Measurements from ENCODE around the gene ITSN2. TPM values are rescaled to one million over a fixed set of nuclear protein-coding genes. Genes with fewer than 3 reads are reported as not detected.
A peak's percentile ranks its signal among the peaks of the same experiment; 100 is the strongest.
"Not testable (repeated sequence)": the region's sequence is repeated elsewhere in the genome, so short reads cannot be mapped to it uniquely, and the experiment has no call there.

The ITSN2 gene
- 10 to 100 TPM; 32.9 to 61.0 TPM for total RNA-seq

DNA sequence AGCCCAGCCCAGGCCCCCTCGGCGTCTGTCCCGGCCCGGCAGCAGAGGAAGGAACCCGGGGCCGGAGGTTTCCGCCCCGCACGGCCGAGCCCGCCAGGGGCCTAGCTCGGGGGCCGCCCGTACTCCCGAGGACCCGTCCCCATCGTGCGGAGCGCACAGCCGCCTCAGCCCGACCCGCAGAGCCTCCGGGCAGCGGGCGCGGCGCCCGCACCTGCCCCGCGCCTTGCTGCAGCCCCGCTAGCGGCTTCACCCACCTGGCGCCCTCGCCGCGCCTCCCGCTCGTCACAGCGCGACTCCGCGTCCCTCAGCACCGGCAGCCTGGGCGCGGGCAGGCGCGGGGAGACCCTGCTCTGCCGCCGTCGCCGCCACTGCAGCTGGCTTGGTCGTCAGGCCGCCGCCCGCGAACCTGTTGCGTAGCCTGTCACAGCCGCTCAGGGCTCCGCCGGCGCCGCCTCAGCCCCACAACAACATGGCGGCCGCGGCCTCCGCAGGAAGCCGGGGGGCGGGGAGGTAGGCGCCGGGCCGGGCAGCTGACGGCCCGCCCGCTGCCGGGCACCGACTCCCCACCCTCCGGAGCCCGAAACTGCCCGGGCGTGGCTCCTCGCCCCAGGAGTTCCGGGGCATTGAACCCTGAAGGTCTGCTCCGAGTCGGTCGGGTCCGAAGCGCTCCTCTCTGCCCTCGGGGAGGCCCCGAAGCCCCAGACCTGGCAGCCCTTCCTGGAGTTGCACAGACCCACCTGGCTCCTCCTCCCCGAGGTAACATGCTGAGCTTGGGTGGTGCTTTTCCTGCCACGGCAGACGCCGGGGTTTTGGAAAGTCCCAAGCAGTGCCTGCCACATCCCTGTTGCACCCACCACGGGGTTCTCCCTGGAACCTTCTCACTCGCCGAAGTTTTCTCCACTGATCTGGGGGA, at the start of gene ITSN2:
ITSN2 (minus strand) TSS at position 487 of the 913 bp plus-strand sequence. CDS start 32,454 bp downstream, outside the sequence.
- Histone ChIP-seq H3K27me3 (no peaks in the 10 kb centered on the region), H3K27ac (peak within 1 kb of the TSS; percentile 89 to 100 (median 99)), H3K36me3 (replicated peaks in 1 of 2; ENCODE audit: insufficient read depth in 1 of 2, low read depth in 2 of 2) (no peaks in the 10 kb centered on the region), H3K4me1 (peaks cover 35% of the 10 kb centered on the region), H3K4me3 (peak within 1 kb of the TSS; percentile 87 to 92), H3K9me3 (no peaks in the 10 kb centered on the region)
- peak; percentile 81 to 92 (median 89) for TF ChIP-seq POLR2A (IDR thresholded peaks at IDR 0.05)
- TF ChIP-seq, protein P1, sequence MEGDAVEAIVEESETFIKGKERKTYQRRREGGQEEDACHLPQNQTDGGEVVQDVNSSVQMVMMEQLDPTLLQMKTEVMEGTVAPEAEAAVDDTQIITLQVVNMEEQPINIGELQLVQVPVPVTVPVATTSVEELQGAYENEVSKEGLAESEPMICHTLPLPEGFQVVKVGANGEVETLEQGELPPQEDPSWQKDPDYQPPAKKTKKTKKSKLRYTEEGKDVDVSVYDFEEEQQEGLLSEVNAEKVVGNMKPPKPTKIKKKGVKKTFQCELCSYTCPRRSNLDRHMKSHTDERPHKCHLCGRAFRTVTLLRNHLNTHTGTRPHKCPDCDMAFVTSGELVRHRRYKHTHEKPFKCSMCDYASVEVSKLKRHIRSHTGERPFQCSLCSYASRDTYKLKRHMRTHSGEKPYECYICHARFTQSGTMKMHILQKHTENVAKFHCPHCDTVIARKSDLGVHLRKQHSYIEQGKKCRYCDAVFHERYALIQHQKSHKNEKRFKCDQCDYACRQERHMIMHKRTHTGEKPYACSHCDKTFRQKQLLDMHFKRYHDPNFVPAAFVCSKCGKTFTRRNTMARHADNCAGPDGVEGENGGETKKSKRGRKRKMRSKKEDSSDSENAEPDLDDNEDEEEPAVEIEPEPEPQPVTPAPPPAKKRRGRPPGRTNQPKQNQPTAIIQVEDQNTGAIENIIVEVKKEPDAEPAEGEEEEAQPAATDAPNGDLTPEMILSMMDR (IDR thresholded peaks at IDR 0.05) = peak in 1 of 7 experiments; percentile 3
- peak; percentile 87 for ATAC-seq
- WGBS, 2 donors = 1% methylated on average over 86 of the region's 96 CpGs; no CpG with 5 or more reads in 1 of the 2 donors
- peak; percentile 82 to 85 (median 83) for DNase-seq
- intact Hi-C loops (cut with DNase I) = no loop called here

DNA sequence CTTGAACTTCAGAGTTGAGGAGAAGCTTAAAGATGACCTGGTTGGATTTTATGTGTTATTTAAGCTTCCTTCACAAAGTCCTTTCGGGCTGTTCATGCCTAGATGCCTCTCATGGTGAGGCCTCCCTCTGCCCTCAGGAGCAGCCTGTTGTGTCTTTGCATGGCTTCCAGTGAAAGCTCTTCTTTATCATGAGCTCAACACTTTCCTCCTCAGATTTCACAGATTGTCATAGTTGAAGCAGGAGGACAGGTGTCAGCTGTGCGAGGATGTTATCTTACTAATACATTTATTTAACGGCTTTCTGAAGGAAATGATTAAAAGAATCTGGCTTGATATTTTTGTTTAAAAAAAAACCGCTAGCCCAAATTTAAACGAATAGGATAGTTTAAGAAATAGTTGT, 48.8 kb upstream of the ITSN2 start:
- ATAC-seq (no peak), DNase-seq (no peak)
- Histone ChIP-seq H3K4me3 (no peak overlapping the region), H3K36me3 (replicated peaks in 1 of 2; ENCODE audit: insufficient read depth in 1 of 2, low read depth in 2 of 2) (no peaks in the 10 kb centered on the region), H3K9me3 (no peaks in the 10 kb centered on the region), H3K4me1 (no peaks in the 10 kb centered on the region), H3K27me3 (peaks cover 0 to 12% of the 10 kb centered on the region in 2 donors), H3K27ac (no peak overlapping the region)
- WGBS, 2 donors = 45 to 47% methylated on average over 5 of the region's 5 CpGs
- TF ChIP-seq, protein P1 (IDR thresholded peaks at IDR 0.05) = no peak
- no peak for TF ChIP-seq POLR2A (IDR thresholded peaks at IDR 0.05)
- intact Hi-C loops (cut with DNase I) = no loop called here

DNA sequence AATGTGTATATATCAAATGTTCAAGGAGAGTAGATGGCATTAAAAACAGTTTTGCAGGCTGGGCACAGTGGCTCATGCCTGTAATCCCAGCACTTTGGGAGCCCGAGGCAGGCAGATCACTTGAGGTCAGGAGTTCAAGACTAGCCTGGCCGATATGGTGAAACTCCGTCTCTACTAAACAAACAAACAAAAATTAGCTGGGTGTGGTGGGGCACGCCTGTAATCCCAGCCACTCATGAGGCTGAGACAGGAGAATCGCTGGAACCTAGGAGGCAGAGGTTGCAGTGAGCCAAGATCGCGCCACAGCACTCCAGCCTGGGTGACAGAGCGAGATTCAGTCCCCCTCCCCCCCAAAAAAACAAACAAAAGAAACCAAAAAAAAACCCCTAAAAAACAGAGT, 48.4 kb upstream of the ITSN2 start:
- peaks cover 0 to 12% of the 10 kb centered on the region in 2 donors for H3K27me3 ChIP-seq
- 52 to 54% methylated on average over 8 of the region's 8 CpGs for WGBS, 2 donors
- ATAC-seq; H3K4me1 ChIP-seq; H3K36me3 ChIP-seq (replicated peaks in 1 of 2; ENCODE audit: insufficient read depth in 1 of 2, low read depth in 2 of 2); intact Hi-C loops (cut with DNase I); DNase-seq; H3K4me3 ChIP-seq; H3K9me3 ChIP-seq; H3K27ac ChIP-seq: not testable (repeated sequence)

DNA sequence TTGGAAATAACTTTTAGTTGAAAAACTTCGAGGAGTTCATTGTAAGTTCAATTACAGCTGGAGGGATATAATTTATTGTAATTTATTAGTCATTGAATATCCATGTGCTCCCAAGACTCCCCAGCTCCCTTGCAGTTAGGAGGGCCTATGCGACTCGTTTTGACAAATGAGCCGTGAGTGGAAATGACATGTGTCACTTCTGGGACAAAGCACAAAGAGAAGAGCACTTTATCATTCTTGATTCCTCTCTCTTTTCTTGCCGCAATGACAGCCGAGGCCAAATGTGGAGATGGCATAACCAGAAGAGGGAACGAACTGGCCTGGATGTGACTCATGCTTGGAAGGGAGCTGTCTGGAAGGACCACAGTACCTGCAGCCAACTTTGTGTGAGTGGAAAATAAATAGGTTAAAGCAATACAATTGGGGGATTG, 44.2 kb upstream of the ITSN2 start:
- peaks cover 0 to 15% of the 10 kb centered on the region in 2 donors for H3K27me3 ChIP-seq
- intact Hi-C loops (cut with DNase I) = no loop called here
- H3K9me3 ChIP-seq = no peaks in the 10 kb centered on the region
- peaks cover 4% of the 10 kb centered on the region for H3K4me1 ChIP-seq
- WGBS, 2 donors = 55 to 57% methylated on average over 7 of the region's 7 CpGs
- peak in 1 of 4 donors; percentile 25 for DNase-seq
- H3K27ac ChIP-seq = no peak overlapping the region
- peak; percentile 67 for ATAC-seq
- TF ChIP-seq, protein P1 (IDR thresholded peaks at IDR 0.05) = no peak
- no peak for TF ChIP-seq POLR2A (IDR thresholded peaks at IDR 0.05)
- H3K4me3 ChIP-seq = no peak overlapping the region
- no peaks in the 10 kb centered on the region for H3K36me3 ChIP-seq (replicated peaks in 1 of 2; ENCODE audit: insufficient read depth in 1 of 2, low read depth in 2 of 2)

DNA sequence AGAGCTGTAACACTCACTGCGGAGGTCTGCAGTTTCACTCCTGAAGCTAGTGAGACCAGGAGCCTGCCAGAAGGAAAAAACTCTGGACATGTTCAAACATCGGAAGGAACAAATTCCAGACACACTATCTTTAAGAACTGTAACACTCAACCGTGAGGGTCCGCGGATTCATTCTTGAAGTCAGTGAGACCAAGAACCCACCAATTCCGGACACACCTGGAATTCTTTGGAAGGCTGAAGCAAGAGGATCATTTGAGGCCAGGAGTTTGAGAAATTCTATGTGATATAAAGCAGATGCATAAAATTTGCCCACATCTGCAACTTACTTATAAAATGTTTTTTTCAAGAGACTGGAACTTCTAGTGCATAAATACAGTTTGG, 43.5 kb upstream of the ITSN2 start:
- DNase-seq (no peak), ATAC-seq (no peak)
- peaks cover 0 to 8% of the 10 kb centered on the region in 2 donors for H3K27me3 ChIP-seq
- intact Hi-C loops (cut with DNase I) = no loop called here
- H3K36me3 ChIP-seq (replicated peaks in 1 of 2; ENCODE audit: insufficient read depth in 1 of 2, low read depth in 2 of 2) = no peaks in the 10 kb centered on the region
- no peak overlapping the region for H3K4me3 ChIP-seq
- H3K9me3 ChIP-seq = no peaks in the 10 kb centered on the region
- H3K4me1 ChIP-seq = peaks cover 4% of the 10 kb centered on the region
- 85 to 86% methylated on average over 6 of the region's 6 CpGs for WGBS, 2 donors
- no peak overlapping the region for H3K27ac ChIP-seq
- TF ChIP-seq, protein P1 (IDR thresholded peaks at IDR 0.05) = no peak
- TF ChIP-seq POLR2A (IDR thresholded peaks at IDR 0.05) = no peak

Measured in body of pancreas (tissue), 4 donors.